Activated CD4-positive, alpha-beta memory T cell treated with anti-CD3 and anti-CD28 coated beads, Interleukin-2, amount 10 ng/mL, durations not matched to agents 7 days and 5 days (primary cell): ENCODE data around the gene GIMAP4. TPM values are rescaled to one million over a fixed set of nuclear protein-coding genes. Genes with fewer than 3 reads are reported as not detected.
A peak's percentile ranks its signal among the peaks of the same experiment; 100 is the strongest.
"Not testable (repeated sequence)": the region's sequence is repeated elsewhere in the genome, so short reads cannot be mapped to it uniquely, and the experiment has no call there.

ENCODE experiments used
- CTCF ChIA-PET: fragments of 350-600 bp; sonication (Branson Sonifier 250); formaldehyde crosslinking; loops from one replicate; lab custom pipeline; 2021; ENCODE audit warnings: antibody characterized with exemption, inconsistent platforms; lab: Charles Lee
- POLR2A ChIA-PET: fragments of 350-600 bp; sonication (Branson Sonifier 250); formaldehyde crosslinking; loops from one replicate; lab custom pipeline; 2021; ENCODE audit warnings: antibody characterized with exemption; lab: Charles Lee
- DNase-seq: peaks from one replicate; pipeline ENCODE4 v3.0.0-alpha.2; 2020
- H3K27ac Mint-ChIP-seq: one replicate; pipeline ENCODE4 v1.8.0; 2021; ENCODE audit warnings: mild to moderate bottlenecking, mixed read lengths
- H3K27me3 Mint-ChIP-seq: one replicate; pipeline ENCODE4 v1.8.0; 2021; ENCODE audit warnings: mixed read lengths
- H3K36me3 Mint-ChIP-seq: one replicate; pipeline ENCODE4 v1.8.0; 2021; ENCODE audit warnings: low read depth, mixed read lengths
- H3K4me1 Mint-ChIP-seq: one replicate; pipeline ENCODE4 v1.8.0; 2021; ENCODE audit warnings: mixed read lengths
- H3K4me3 Mint-ChIP-seq: one replicate; pipeline ENCODE4 v1.8.0; 2021; ENCODE audit warnings: mild to moderate bottlenecking, mixed read lengths
- H3K9me3 Mint-ChIP-seq: one replicate; pipeline ENCODE4 v1.8.0; 2021; ENCODE audit warnings: mixed read lengths
- total RNA-seq, 2 experiments: library from RNA; stranded (reverse); gene quantifications; one replicate each; pipeline ENCODE4 v1.2.3, GENCODE V29; 2021

The GIMAP4 gene
- total RNA-seq, 2 experiments from 2014 or later, result 277 to 282 TPM

GRCh38 chr7:150580638-150581394, 13.6 kb downstream of the GIMAP4 start:
- Mint-ChIP-seq H3K36me3 (peaks cover 78% of the 10 kb centered on the region), H3K27me3 (no peaks in the 10 kb centered on the region), H3K9me3 (peaks cover 50% of the 10 kb centered on the region), H3K4me1 (peaks cover 44% of the 10 kb centered on the region), H3K27ac (peak overlapping the region; percentile 24), H3K4me3 (no peak overlapping the region)
- DNase-seq, result no peak
- ChIA-PET CTCF (no interaction called here), POLR2A (interaction anchor here (2.8 kb wide), 1 partner anchor 12 kb away, joined by 13 read pairs; the partner anchor contains the start of gene GIMAP4)

GRCh38 chr7:150585199-150585598, 18.0 kb downstream of the GIMAP4 start:
- peaks cover 54% of the 10 kb centered on the region for H3K36me3 Mint-ChIP-seq
- H3K4me1 Mint-ChIP-seq, result peaks cover 39% of the 10 kb centered on the region
- peak overlapping the region; percentile 14 for H3K27ac Mint-ChIP-seq
- peaks cover 36% of the 10 kb centered on the region for H3K9me3 Mint-ChIP-seq
- ChIA-PET POLR2A (no interaction called here), CTCF (no interaction called here)
- no peaks in the 10 kb centered on the region for H3K27me3 Mint-ChIP-seq
- DNase-seq, result no peak
- H3K4me3 Mint-ChIP-seq, result no peak overlapping the region

GRCh38 chr7:150586068-150586784, 19.0 kb downstream of the GIMAP4 start:
- H3K9me3 Mint-ChIP-seq, result peaks cover 30% of the 10 kb centered on the region
- DNase-seq, result no peak

GRCh38 chr7:150586785-150587152, 19.6 kb downstream of the GIMAP4 start:
- CTCF ChIA-PET, result interaction anchor here (1.1 kb wide), 1 partner anchor 138 kb away, joined by 5 read pairs; no protein-coding TSS in a partner anchor
- no peak for DNase-seq
- Mint-ChIP-seq H3K4me1 (peaks cover 33% of the 10 kb centered on the region), H3K27ac (peak overlapping the region; percentile 47), H3K36me3 (peaks cover 53% of the 10 kb centered on the region), H3K4me3 (no peak overlapping the region), H3K27me3 (no peaks in the 10 kb centered on the region), H3K9me3 (peaks cover 32% of the 10 kb centered on the region)
- POLR2A ChIA-PET, result interaction anchor here (1.0 to 1.9 kb wide), 11 partner anchors 18 to 180 kb away, joined by 3 to 7 read pairs (median 4); partner anchors contain the start of gene GIMAP2

More at GRCh38 chr7:150586068-150586784, 19.0 kb downstream of the GIMAP4 start:
- POLR2A ChIA-PET, result interaction anchor here (1.0 to 1.9 kb wide), 10 partner anchors 18 to 169 kb away, joined by 3 to 7 read pairs (median 4); partner anchors contain the start of gene GIMAP2
- Mint-ChIP-seq H3K4me1 (peaks cover 35% of the 10 kb centered on the region), H3K27ac (peak overlapping the region; percentile 47), H3K27me3 (no peaks in the 10 kb centered on the region), H3K36me3 (peaks cover 53% of the 10 kb centered on the region), H3K4me3 (no peak overlapping the region)
- CTCF ChIA-PET, result interaction anchor here (1.1 kb wide), 1 partner anchor 137 kb away, joined by 5 read pairs; no protein-coding TSS in a partner anchor

GRCh38 chr7:150587551-150587950, 20.4 kb downstream of the GIMAP4 start:
- POLR2A ChIA-PET, result interaction anchor here (1.1 to 1.9 kb wide), 7 partner anchors 19 to 181 kb away, joined by 3 to 7 read pairs (median 4); no protein-coding TSS in a partner anchor
- no peak for DNase-seq
- H3K27ac Mint-ChIP-seq, result no peak overlapping the region
- H3K9me3 Mint-ChIP-seq, result peaks cover 34% of the 10 kb centered on the region
- peaks cover 33% of the 10 kb centered on the region for H3K4me1 Mint-ChIP-seq
- H3K4me3 Mint-ChIP-seq, result no peak overlapping the region
- H3K27me3 Mint-ChIP-seq, result no peaks in the 10 kb centered on the region
- peaks cover 53% of the 10 kb centered on the region for H3K36me3 Mint-ChIP-seq
- CTCF ChIA-PET, result no interaction called here

GRCh38 chr7:150594805-150595204, 27.6 kb downstream of the GIMAP4 start:
- ChIA-PET POLR2A (no interaction called here), CTCF (no interaction called here)
- Mint-ChIP-seq H3K27me3 (no peaks in the 10 kb centered on the region), H3K36me3 (peaks cover 75% of the 10 kb centered on the region), H3K4me1 (peaks cover 13% of the 10 kb centered on the region), H3K4me3 (no peak overlapping the region), H3K9me3 (peaks cover 58% of the 10 kb centered on the region), H3K27ac (no peak overlapping the region)
- DNase-seq, result no peak

- H3K9me3 Mint-ChIP-seq, result peaks cover 61% of the 10 kb centered on the region
- H3K4me3 Mint-ChIP-seq, result no peak overlapping the region
- H3K36me3 Mint-ChIP-seq, result peaks cover 77% of the 10 kb centered on the region
Measured at GRCh38 chr7:150595361-150595760, 28.2 kb downstream of the GIMAP4 start.

GRCh38 chr7:150603600-150603999, 36.4 kb downstream of the GIMAP4 start:
- DNase-seq, CTCF ChIA-PET, H3K27me3 Mint-ChIP-seq, H3K4me3 Mint-ChIP-seq: not testable (repeated sequence)
- Mint-ChIP-seq H3K9me3 (peaks cover 32% of the 10 kb centered on the region), H3K27ac (peak overlapping the region; percentile 23), H3K4me1 (peaks cover 23% of the 10 kb centered on the region), H3K36me3 (peaks cover 56% of the 10 kb centered on the region)
- POLR2A ChIA-PET, result interaction anchor here (0.9 kb wide), 1 partner anchor 28 kb away, joined by 5 read pairs; the partner anchor contains the start of gene GIMAP6

More at GRCh38 chr7:150595361-150595760, 28.2 kb downstream of the GIMAP4 start:
- POLR2A ChIA-PET, result no interaction called here
- DNase-seq, result no peak
- H3K27me3 Mint-ChIP-seq, result no peaks in the 10 kb centered on the region
- peaks cover 14% of the 10 kb centered on the region for H3K4me1 Mint-ChIP-seq
- H3K27ac Mint-ChIP-seq, result no peak overlapping the region
- CTCF ChIA-PET, result no interaction called here

GRCh38 chr7:150610233-150610632, 43.0 kb downstream of the GIMAP4 start:
- CTCF ChIA-PET, result interaction anchor here (1.1 to 1.3 kb wide), 2 partner anchors 10 to 12 kb away, joined by 3 to 4 read pairs; no protein-coding TSS in a partner anchor

GRCh38 chr7:150612925-150613324, 45.7 kb downstream of the GIMAP4 start:
- CTCF ChIA-PET, result no interaction called here

More at GRCh38 chr7:150610233-150610632, 43.0 kb downstream of the GIMAP4 start:
- no peak overlapping the region for H3K4me3 Mint-ChIP-seq
- H3K4me1 Mint-ChIP-seq, result peaks cover 53% of the 10 kb centered on the region
- no peaks in the 10 kb centered on the region for H3K27me3 Mint-ChIP-seq
- POLR2A ChIA-PET, result interaction anchor here (0.7 to 1.7 kb wide), 9 partner anchors 11 to 145 kb away, joined by 3 to 6 read pairs (median 3); partner anchors contain the start of genes GIMAP4 and GIMAP6
- peak overlapping the region; percentile 72 for H3K27ac Mint-ChIP-seq
- DNase-seq, result no peak
- peaks cover 62% of the 10 kb centered on the region for H3K36me3 Mint-ChIP-seq
- H3K9me3 Mint-ChIP-seq, result peaks cover 32% of the 10 kb centered on the region

GRCh38 chr7:150613880-150614279, 46.7 kb downstream of the GIMAP4 start:
- peak overlapping the region; percentile 47 for H3K27ac Mint-ChIP-seq
- no peak overlapping the region for H3K4me3 Mint-ChIP-seq
- ChIA-PET POLR2A (interaction anchor here (1.1 to 1.3 kb wide), 2 partner anchors 45 to 99 kb away, joined by 4 to 6 read pairs; partner anchors contain the start of gene GIMAP7), CTCF (no interaction called here)
- H3K36me3 Mint-ChIP-seq, result peaks cover 50% of the 10 kb centered on the region
- H3K27me3 Mint-ChIP-seq, result no peaks in the 10 kb centered on the region
- H3K9me3 Mint-ChIP-seq, result peaks cover 28% of the 10 kb centered on the region
- no peak for DNase-seq
- peaks cover 49% of the 10 kb centered on the region for H3K4me1 Mint-ChIP-seq

More at GRCh38 chr7:150612925-150613324, 45.7 kb downstream of the GIMAP4 start:
- no peaks in the 10 kb centered on the region for H3K27me3 Mint-ChIP-seq
- POLR2A ChIA-PET, result interaction anchor here (0.7 to 1.5 kb wide), 2 partner anchors 9 to 18 kb away, joined by 3 read pairs; no protein-coding TSS in a partner anchor
- peaks cover 25% of the 10 kb centered on the region for H3K9me3 Mint-ChIP-seq
- peaks cover 50% of the 10 kb centered on the region for H3K36me3 Mint-ChIP-seq
- no peak for DNase-seq
- H3K4me3 Mint-ChIP-seq, result no peak overlapping the region
- H3K4me1 Mint-ChIP-seq, result peaks cover 57% of the 10 kb centered on the region
- H3K27ac Mint-ChIP-seq, result no peak overlapping the region

GRCh38 chr7:150614426-150614825, 47.2 kb downstream of the GIMAP4 start:
- DNase-seq, H3K4me3 Mint-ChIP-seq, CTCF ChIA-PET, H3K27me3 Mint-ChIP-seq: not testable (repeated sequence)
- H3K4me1 Mint-ChIP-seq, result peaks cover 48% of the 10 kb centered on the region
- POLR2A ChIA-PET, result interaction anchor here (0.7 to 1.4 kb wide), 5 partner anchors 18 to 118 kb away, joined by 3 to 6 read pairs (median 4); partner anchors contain the start of genes GIMAP6 and GIMAP7
- H3K27ac Mint-ChIP-seq, result peak overlapping the region; percentile 47
- peaks cover 50% of the 10 kb centered on the region for H3K36me3 Mint-ChIP-seq
- peaks cover 28% of the 10 kb centered on the region for H3K9me3 Mint-ChIP-seq
